ENCODE results near the gene BAMBI. TPM values are rescaled to one million over a fixed set of nuclear protein-coding genes. Genes with fewer than 3 reads are reported as not detected.
"Not testable (repeated sequence)": the region's sequence is repeated elsewhere in the genome, so short reads cannot be mapped to it uniquely, and the experiment has no call there.

Gene BAMBI
- polyA plus RNA-seq, 1 experiment = 6.0 TPM

DNA sequence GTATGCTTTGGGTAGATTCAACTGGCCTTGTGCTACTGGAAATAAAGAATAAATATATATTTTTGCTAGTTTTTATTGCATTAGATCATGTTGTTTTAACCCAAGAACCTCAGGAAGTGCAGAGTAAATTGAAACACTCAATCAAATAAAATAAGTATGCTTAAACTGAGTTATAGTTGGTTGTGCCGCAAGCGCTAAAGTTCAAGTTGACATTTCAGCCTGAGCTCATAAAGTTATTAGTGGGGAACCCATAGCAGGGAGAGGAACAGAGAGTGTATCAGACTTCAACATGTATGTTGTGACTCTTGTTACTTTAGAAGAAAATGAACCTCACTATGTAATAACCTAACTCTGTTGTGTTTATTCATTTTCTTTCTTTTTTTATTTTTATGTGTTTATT lies 25.2 kb upstream of the BAMBI start:
- Histone ChIP-seq H3K27me3 (ENCODE audit: control insufficient read depth, insufficient read depth, low read length) (peaks cover 2% of the 10 kb centered on the region; the same call in 1 of the 2 replicates), H3K4me3 (ENCODE audit: low read depth, low read length) (no peak overlapping the region), H3K36me3 (ENCODE audit: control insufficient read depth, insufficient read depth, low read length) (no peaks in the 10 kb centered on the region)
- CTCF ChIA-PET = interaction anchor here (0.9 kb wide), 1 partner anchor 652 kb away, joined by 3 read pairs; no protein-coding TSS in a partner anchor
- TF ChIP-seq, protein P1, sequence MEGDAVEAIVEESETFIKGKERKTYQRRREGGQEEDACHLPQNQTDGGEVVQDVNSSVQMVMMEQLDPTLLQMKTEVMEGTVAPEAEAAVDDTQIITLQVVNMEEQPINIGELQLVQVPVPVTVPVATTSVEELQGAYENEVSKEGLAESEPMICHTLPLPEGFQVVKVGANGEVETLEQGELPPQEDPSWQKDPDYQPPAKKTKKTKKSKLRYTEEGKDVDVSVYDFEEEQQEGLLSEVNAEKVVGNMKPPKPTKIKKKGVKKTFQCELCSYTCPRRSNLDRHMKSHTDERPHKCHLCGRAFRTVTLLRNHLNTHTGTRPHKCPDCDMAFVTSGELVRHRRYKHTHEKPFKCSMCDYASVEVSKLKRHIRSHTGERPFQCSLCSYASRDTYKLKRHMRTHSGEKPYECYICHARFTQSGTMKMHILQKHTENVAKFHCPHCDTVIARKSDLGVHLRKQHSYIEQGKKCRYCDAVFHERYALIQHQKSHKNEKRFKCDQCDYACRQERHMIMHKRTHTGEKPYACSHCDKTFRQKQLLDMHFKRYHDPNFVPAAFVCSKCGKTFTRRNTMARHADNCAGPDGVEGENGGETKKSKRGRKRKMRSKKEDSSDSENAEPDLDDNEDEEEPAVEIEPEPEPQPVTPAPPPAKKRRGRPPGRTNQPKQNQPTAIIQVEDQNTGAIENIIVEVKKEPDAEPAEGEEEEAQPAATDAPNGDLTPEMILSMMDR (IDR thresholded peaks at IDR 0.05; ENCODE audit: insufficient read depth, low read depth, low read length) = no peak
- no peak for DNase-seq (ENCODE audit: low read depth)
- POLR2A ChIA-PET = no interaction called here

DNA sequence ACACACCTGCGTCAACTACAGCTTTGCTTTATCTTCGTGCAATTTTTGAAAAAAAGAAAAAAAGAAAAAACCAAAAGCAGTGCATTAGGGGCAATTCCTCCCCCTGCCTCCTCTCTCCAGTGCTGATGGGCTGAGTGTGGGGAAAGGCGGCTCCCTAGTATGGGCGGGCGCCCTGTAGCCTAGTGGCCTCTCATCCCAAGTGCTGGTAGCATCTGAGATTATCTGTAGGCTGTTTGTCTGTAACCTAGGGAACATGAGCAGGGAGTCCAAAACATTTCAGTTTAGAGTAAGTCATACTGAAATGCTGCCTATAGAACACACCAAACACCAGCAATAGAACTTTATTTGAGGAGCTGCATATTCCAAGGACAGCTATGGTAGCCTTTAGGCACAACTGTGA lies 24.6 kb upstream of the BAMBI start:
- no peak overlapping the region for H3K4me3 ChIP-seq (ENCODE audit: low read depth, low read length)
- POLR2A ChIA-PET = no interaction called here
- no peak for DNase-seq (ENCODE audit: low read depth)
- no peaks in the 10 kb centered on the region for H3K36me3 ChIP-seq (ENCODE audit: control insufficient read depth, insufficient read depth, low read length)
- TF ChIP-seq, protein P1 (IDR thresholded peaks at IDR 0.05; ENCODE audit: insufficient read depth, low read depth, low read length) = no peak
- H3K27me3 ChIP-seq (ENCODE audit: control insufficient read depth, insufficient read depth, low read length) = peaks cover 2% of the 10 kb centered on the region; the same call in 1 of the 2 replicates
- CTCF ChIA-PET = interaction anchor here (1.6 kb wide), 1 partner anchor 24 kb away, joined by 4 read pairs; no protein-coding TSS in a partner anchor

DNA sequence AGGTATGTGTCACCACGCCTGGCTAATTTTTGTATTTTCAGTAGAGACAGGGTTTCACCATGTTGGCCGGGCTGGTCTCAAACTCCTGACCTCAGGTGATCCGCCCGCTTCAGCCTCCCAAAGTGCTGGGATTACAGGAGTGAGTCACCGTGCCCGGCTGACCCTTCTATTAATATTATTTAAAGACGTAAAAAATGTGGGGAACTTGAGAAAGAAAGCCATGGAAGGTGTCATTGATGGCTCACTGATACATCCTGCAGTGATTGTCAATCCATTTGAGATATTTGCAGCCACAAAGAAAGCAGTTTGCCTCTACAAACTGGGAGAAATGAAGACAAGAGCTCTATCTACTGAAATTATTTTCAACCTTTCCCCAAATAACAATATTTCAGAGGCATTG lies 18.5 kb upstream of the BAMBI start:
- CTCF ChIA-PET = interaction anchor here (0.7 to 1.1 kb wide), 2 partner anchors 615 to 646 kb away, joined by 3 read pairs; no protein-coding TSS in a partner anchor
- POLR2A ChIA-PET; H3K36me3 ChIP-seq (ENCODE audit: control insufficient read depth, insufficient read depth, low read length); H3K27me3 ChIP-seq (ENCODE audit: control insufficient read depth, insufficient read depth, low read length); H3K4me3 ChIP-seq (ENCODE audit: low read depth, low read length); DNase-seq (ENCODE audit: low read depth): not testable (repeated sequence)

DNA sequence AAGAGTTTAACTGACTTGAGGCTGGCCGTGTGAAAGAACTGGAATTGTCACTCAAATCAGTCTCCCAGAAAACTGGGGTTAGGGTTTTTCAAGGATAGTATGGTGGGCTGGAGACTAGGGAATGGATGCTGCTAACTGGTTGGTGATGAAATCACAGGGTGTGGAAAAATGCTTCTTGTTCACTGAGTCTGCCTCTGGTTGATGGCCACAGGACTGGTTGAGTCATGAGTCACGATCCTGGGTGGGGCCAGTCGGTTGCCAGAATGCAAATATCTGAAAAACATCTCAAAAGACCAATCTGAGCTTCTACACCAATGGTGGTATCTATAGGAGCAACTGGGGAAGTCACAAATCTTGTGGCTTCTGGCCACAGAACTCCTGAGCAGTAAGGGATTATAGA lies 16.3 kb upstream of the BAMBI start:
- no peaks in the 10 kb centered on the region for H3K27me3 ChIP-seq (ENCODE audit: control insufficient read depth, insufficient read depth, low read length)
- ChIA-PET CTCF (interaction anchor here (0.6 to 1.3 kb wide), 4 partner anchors 14 to 57 kb away, joined by 3 to 4 read pairs (median 4); partner anchors contain the start of gene BAMBI), POLR2A (interaction anchor here (0.5 kb wide), 1 partner anchor 332 kb away, joined by 3 read pairs; no protein-coding TSS in a partner anchor)
- H3K4me3 ChIP-seq (ENCODE audit: low read depth, low read length) = no peak overlapping the region
- TF ChIP-seq, protein P1 (IDR thresholded peaks at IDR 0.05; ENCODE audit: insufficient read depth, low read depth, low read length) = no peak
- H3K36me3 ChIP-seq (ENCODE audit: control insufficient read depth, insufficient read depth, low read length) = no peaks in the 10 kb centered on the region
- DNase-seq (ENCODE audit: low read depth) = peak; percentile 51

DNA sequence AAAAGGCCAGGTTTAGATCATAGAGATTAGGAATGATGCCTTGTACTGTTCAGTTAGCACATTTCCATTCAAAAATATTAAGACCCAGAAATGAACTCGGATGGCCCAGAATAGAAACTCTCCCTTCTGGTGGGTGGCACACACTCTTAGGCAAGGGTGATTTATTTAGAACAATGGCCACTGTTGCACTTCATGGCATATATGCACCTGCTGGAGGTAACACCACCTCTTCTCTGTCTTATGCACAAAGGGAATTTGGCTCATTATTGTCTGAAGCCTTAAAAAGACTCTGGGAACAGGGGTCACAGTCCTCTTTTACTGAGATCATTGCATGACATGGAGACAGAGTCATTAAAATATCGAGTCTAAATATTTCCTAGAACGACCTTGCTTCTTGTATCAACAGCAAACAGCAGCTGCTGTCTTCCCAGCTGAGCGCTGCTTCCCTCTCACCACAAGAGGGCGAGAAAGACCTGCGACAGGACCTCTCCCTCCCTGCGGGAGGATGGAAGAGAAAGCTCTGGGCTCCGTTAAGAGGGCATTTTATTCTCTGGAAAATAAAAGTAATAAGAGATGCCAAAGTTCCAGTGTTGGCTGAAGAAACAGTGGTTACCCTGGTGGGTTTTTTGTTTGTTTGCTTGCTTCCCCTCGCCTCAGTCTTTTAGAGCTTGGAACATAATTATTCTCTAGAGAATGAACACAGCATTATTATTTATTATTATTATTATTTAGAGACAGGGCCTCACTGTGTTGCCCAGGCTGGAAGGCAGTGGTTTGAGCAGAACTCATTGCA lies 13.5 kb upstream of the BAMBI start:
- no peak overlapping the region for H3K4me3 ChIP-seq (ENCODE audit: low read depth, low read length)
- DNase-seq (ENCODE audit: low read depth) = no peak
- TF ChIP-seq, protein P1 (IDR thresholded peaks at IDR 0.05; ENCODE audit: insufficient read depth, low read depth, low read length) = peak; percentile 99
- peaks cover 10% of the 10 kb centered on the region for H3K27me3 ChIP-seq (ENCODE audit: control insufficient read depth, insufficient read depth, low read length)
- ChIA-PET CTCF (interaction anchor here (0.6 to 4.0 kb wide), 45 partner anchors 9 to 785 kb away, joined by 3 to 52 read pairs (median 4); partner anchors contain the start of genes BAMBI and LYZL1), POLR2A (interaction anchor here (1.0 kb wide), 1 partner anchor 31 kb away, joined by 3 read pairs; no protein-coding TSS in a partner anchor)
- no peaks in the 10 kb centered on the region for H3K36me3 ChIP-seq (ENCODE audit: control insufficient read depth, insufficient read depth, low read length)

Data from BJ (cell line).